Measurements from ENCODE around the gene VLDLR.

The VLDLR gene

DNA sequence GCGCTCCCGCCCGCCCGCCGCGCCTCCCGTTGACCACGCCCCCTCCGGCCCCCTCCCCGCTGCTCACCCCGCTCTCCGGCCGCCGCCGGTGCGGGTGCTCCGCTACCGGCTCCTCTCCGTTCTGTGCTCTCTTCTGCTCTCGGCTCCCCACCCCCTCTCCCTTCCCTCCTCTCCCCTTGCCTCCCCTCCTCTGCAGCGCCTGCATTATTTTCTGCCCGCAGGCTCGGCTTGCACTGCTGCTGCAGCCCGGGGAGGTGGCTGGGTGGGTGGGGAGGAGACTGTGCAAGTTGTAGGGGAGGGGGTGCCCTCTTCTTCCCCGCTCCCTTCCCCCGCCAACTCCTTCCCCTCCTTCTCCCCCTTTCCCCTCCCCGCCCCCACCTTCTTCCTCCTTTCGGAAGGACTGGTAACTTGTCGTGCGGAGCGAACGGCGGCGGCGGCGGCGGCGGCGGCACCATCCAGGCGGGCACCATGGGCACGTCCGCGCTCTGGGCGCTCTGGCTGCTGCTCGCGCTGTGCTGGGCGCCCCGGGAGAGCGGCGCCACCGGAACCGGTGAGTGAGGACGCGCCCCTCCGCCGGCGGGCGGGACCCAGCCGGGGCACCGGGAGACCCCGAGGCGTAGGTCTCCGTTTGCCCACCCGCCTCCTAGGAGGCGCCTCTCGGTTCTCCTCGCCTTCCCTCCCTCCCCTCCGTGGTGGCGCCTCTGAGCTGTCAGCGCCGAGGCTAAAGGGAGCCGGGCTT, at the start of gene VLDLR:
VLDLR (plus strand) TSS at position 66 of the 739 bp plus-strand sequence; CDS start at position 469, 403 bp downstream.
- in situ Hi-C loops (cut with MboI; ENCODE audit: low sequenced_read_pairs) = no loop called here

DNA sequence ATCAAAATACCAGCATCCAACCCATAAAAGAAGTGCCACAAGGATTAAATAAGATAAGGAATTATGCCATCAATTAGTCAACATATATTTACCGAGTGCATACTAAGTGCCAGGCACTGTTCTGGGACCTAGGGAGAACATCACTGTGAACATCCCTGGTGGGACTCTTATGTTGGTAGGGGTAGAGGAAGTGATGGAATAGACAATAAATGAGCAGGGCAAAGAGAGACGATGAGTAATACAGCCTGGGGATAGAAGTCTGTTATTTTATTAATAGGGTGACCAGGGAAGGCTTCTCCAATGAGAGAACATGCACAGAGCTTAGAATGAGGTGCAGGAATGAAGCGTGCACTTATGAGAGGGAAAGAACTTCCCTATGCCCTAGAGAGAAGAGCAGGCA, 47.4 kb upstream of the VLDLR start:
- in situ Hi-C loops (cut with MboI; ENCODE audit: low sequenced_read_pairs) = no loop called here

GRCh38 chr9:2576631-2577030, 45.0 kb upstream of the VLDLR start:
- in situ Hi-C loops (cut with MboI; ENCODE audit: low sequenced_read_pairs) = no loop called here

DNA sequence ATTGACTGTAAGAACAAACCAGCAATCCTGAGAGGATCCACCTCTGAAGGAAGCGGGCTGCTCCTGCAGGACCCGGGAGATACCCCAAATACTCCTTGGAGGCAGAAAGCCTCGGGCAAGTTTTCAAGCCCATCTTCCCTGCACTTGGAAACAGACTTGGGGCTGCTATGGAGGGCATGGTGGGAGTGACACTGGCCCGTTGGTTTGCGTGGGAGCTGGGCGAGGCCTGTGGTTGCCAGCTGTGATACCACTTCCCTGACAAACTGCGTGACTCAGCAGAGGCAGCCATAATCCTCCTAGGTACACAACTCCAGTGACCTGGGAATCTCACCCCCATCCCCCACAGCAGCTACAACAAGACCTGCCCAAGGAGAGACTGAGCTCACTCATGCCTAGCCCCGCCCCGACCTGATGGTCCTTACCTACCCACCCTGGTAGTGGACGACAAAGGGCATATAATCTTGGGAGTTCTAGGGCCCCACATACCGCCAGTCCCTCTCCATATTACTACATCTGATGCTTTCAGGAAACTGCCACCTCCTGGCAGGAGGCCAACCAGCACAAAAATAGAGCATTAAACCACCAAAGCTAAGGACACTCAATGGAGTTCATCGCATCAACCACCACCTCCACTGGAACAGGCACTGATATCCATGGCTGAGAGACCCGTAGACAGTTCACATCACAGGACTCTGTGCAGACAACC, 38.1 kb upstream of the VLDLR start:
- in situ Hi-C loops (cut with MboI; ENCODE audit: low sequenced_read_pairs) = no loop called here

GRCh38 chr9:2591967-2592366, 29.6 kb upstream of the VLDLR start:
- in situ Hi-C loops (cut with MboI; ENCODE audit: low sequenced_read_pairs) = no loop called here

DNA sequence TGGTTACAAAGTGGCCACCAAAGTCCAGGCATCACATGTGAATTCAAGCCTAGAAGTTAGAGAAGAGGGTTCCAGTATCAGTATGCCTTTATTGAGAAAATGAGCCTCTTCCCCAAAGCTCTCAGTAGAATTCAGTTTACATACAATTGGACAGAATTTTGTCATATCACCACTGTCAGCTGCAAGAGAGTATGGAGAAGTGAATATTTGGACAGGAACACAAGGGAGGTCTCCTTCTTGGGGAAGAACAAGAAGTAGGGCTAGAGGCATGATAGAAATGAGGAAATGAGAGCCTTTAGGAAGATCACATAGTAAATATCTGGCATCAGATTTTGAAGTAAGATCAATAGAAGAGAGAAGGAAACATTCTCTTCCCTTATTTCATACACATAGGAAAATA, 27.8 kb upstream of the VLDLR start:
- in situ Hi-C loops (cut with MboI; ENCODE audit: low sequenced_read_pairs) = no loop called here

DNA sequence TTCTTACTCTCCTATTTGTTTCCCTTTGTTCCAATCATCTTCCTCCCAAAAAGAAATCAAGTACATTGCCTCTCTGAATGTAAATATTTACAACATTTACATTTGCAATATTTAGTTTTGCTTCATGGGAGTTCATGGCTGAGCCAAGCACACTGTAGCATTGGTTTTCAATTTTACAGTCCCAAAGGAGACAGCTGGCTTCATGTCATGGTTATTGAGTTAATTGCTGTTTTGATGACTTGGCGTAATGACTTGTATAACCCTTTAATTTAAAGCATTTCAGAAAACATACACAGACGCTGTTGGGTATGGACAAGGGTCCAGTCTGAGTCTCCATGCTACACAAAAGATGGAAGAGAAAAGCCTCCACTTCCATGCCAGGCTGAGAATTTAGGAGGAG, 25.6 kb upstream of the VLDLR start:
- in situ Hi-C loops (cut with MboI; ENCODE audit: low sequenced_read_pairs) = no loop called here

DNA sequence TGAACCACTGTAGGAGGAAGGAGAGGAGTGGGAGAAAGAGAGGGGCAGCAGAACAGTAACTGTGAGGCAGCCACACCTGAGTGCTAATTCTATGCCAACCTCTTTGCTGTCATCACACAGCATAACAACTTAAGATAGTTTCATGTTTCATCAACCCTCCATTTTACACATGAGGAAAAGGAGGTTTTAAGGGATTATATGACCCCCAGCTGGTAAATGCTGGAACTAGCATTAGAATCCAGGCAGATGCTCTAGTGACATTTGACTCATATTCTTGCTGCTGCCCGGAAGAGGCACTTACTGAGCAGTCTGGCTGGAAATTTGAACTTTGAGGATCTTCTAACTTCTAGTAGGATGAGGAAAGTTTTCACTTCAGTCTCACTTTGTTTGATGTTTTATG, 24.1 kb upstream of the VLDLR start:
- in situ Hi-C loops (cut with MboI; ENCODE audit: low sequenced_read_pairs) = no loop called here

- in situ Hi-C loops (cut with MboI; ENCODE audit: low sequenced_read_pairs) = no loop called here
These were observed 21.7 kb upstream of the VLDLR start for GRCh38 chr9:2599896-2600295.

DNA sequence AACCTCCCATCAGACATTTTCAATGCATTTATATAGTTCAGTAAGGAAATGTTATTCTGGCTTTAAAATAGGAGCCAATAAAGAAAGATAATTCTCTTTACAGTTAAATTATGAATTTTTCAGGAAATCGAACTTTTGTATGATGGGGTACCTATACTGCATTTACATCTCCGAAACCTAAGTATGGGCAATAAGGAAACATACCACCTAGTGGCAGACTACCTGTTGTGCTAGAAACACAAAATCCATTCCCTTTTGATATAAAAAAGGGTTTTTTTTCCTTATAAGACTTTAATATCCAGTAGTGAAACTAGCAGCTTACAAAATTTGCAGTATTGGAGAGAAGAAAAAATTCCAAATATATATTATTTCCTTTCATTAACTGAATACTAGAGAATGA, 21.3 kb upstream of the VLDLR start:
- in situ Hi-C loops (cut with MboI; ENCODE audit: low sequenced_read_pairs) = no loop called here

DNA sequence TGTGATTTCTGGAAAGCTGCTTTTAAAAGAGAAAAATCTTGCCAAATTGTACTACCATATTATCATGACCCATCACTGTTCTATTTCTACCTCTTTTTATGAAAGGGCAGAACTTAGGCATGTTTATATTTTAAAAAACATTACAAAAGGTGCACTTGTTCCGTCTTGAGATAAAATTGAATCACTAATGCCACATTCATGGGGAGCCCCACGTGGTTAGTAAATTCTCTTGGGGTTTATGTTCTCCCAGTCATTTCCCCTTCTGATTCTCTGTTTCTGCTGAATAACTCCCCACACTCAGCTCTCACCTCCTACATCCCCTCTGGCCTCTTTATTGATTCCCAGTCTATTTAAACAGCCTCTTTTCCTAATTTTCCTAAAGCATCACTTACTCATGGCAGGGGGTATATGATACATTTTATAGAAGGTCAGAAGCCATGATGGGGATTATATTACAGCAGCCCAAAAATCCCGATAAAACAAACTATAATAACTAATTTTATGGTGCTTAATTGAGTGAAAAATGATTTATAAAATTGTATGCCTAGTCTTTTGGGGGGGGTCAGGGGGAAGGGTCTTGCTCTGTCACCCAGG, 19.7 kb upstream of the VLDLR start:
- in situ Hi-C loops (cut with MboI; ENCODE audit: low sequenced_read_pairs) = no loop called here

DNA sequence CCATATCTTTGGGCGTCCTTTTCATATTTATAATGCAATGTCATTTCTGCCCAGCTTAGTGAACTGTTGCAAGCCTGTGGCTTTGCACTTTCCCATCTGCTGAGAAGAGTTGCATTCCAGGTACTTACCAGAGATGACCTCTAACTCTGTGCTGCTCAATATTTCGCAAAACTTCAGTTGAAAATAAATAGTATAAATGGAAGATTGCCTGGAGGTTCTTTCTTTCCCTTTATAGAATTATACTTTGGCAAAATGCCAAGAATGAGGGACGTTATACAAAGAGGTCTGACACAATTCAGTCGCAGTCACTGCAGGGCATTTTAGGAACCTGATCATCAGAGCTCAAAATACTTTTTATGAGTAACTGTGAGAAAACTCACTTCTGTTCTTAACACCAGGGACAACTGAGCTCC, 18.9 kb upstream of the VLDLR start:
- in situ Hi-C loops (cut with MboI; ENCODE audit: low sequenced_read_pairs) = no loop called here

DNA sequence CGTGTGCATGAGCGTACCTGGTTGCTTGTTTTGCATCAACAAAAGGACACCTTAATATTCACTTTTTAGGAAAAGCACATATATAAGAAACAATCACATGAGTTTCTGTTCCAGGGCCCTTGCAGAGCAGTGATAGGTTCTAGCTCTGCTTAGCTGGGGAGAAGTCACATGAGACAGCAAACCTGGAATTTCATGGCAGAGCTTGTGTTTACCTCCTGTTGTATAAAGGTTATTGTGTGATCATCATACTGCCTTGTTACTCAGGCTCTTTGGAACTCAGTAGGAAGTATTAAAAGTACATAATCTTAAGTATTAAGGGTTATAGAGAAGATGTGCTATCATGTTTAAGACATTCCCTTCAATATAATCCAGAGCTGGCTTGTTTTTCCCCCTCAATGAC, 18.0 kb upstream of the VLDLR start:
- in situ Hi-C loops (cut with MboI; ENCODE audit: low sequenced_read_pairs) = no loop called here

DNA sequence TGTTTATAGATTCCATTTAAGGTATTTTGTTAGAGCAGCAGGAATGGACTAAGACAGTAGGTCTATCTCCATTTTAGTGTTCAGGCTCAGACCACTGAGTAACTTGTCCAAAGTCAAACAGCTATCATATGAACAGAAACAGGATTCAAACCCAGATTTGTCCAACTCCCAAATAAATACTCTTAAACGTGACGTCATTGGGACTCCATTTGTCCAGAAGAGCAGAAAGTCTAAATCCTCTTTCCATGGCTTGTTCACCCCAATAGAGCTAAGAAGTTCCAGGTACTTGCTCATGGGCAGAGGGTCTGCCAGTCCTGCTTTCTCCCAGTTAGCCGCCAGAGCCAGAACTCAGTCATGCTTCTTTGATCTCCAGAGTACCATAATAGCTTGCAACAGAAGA, 16.3 kb upstream of the VLDLR start:
- in situ Hi-C loops (cut with MboI; ENCODE audit: low sequenced_read_pairs) = no loop called here

- in situ Hi-C loops (cut with MboI; ENCODE audit: low sequenced_read_pairs) = no loop called here
These were observed 13.3 kb upstream of the VLDLR start for GRCh38 chr9:2608276-2608675.

DNA sequence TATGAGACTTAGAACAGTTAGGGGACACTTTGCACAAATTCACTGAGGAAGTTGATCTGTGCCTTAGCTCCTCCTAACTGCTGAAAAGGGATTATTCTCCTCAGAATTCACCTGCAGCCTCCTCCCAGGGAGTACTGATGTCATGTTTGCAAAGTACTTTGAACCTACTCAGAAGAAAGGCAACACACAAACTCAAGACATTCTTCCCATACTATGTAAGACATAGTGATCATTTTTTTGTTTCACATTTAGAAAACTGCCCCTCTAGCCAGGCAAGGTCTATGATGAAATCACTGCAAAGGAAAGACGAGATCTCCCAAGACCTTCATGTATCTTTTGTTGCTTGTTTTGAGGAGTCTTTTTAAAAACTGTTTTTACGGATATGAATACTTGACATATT, 10.6 kb upstream of the VLDLR start:
- in situ Hi-C loops (cut with MboI; ENCODE audit: low sequenced_read_pairs) = no loop called here

DNA sequence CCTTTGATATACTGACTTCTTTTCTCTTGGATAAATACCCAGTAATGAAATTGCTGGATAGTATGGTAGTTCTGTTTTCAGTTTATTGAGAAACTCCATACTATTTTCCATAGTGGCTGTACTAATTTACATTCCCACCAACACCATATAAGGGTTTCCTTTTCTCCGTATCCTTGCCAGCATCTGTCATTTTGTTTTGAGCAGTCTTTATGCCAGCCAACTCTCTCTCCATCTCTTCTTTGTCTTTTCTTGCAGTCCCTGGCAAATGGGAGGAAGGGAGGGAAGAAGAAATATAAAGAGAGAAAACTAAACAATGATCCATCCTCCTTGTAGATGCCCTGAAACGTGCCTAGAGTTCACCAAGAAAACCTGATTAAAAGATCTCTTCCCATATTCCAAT, 9.6 kb upstream of the VLDLR start:
- in situ Hi-C loops (cut with MboI; ENCODE audit: low sequenced_read_pairs) = no loop called here

GRCh38 chr9:2613730-2614271, 7.8 kb upstream of the VLDLR start:
- in situ Hi-C loops (cut with MboI; ENCODE audit: low sequenced_read_pairs) = no loop called here

GRCh38 chr9:2615497-2615896, 6.1 kb upstream of the VLDLR start:
- in situ Hi-C loops (cut with MboI; ENCODE audit: low sequenced_read_pairs) = no loop called here

DNA sequence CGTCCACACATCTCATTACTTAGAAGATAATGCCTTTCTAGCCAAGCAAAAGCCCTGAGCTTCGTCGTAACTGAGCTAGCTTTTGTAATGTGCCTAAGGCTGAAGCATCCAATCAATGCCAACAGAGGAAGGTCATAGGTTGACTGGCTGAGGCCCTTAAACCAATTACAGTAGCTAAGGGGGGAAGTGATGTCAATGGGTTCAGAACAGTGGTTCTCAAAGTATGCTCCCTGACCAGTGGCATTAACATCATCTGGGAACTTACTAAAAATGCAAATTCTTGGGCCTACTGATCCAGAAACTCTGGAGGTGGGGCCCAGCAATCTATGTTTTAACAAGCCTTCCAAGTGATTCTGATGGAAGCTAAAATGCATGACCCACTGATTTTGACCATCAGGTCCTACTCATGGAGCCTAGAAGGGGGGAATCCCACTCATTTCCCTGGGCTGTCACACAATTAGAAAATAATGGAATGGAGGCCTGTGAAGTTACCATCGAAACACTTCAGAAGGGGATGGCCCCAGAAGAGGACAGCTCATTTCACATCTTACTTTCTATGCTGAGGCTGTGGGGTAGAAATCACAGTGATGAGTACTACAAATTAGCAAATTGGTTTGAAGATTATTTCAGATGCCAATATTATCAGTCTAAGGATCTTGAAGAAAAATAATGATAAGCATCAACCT, 4.8 kb upstream of the VLDLR start:
- in situ Hi-C loops (cut with MboI; ENCODE audit: low sequenced_read_pairs) = no loop called here

GRCh38 chr9:2618289-2618688, 3.3 kb upstream of the VLDLR start:
- in situ Hi-C loops (cut with MboI; ENCODE audit: low sequenced_read_pairs) = no loop called here
